Right atrium auricular region (tissue), 2 donors: Measurements from ENCODE around the gene BCL2A1. TPM values are rescaled to one million over a fixed set of nuclear protein-coding genes. Genes with fewer than 3 reads are reported as not detected.

ENCODE experiments used
- DNase-seq: peaks from one replicate; pipeline ENCODE4 v3.0.0-alpha.2; 2019; ENCODE audit warnings: low spot score
- H3K27ac ChIP-seq, 2 donors: fragments of 200-600 bp; sonication (generic); 1 replicate in 1 of 2; 2 replicates in 1 of 2; pipeline ENCODE4 v1.5.1; 2016 to 2019
- H3K27me3 ChIP-seq, 2 donors: fragments of 200-600 bp; sonication (generic); one replicate each; pipeline versions ENCODE4 v1.5.1 to v1.6.0; 2017 to 2019
- H3K36me3 ChIP-seq: fragments of 200-600 bp; sonication (generic); one replicate; pipeline ENCODE4 v1.5.1; 2016
- H3K4me1 ChIP-seq, 2 donors: fragments of 200-600 bp; sonication (generic); one replicate each; pipeline versions ENCODE4 v1.5.1 to v1.6.0; 2017 to 2019
- H3K4me3 ChIP-seq, 2 donors: fragments of 200-600 bp; sonication (generic); 1 replicate in 1 of 2; 2 replicates in 1 of 2; pipeline ENCODE4 v1.5.1; 2017 to 2019; ENCODE audit warnings: mild to moderate bottlenecking in 1 of 2, moderate library complexity in 1 of 2
- H3K9me3 ChIP-seq, 2 donors: fragments of 200-600 bp; sonication (generic); one replicate each; pipeline ENCODE4 v1.5.1; 2019
- CTCF ChIP-seq, 2 donors: fragments of 200-600 bp; sonication (generic); IDR thresholded peaks; one replicate each; pipeline ENCODE4 v1.5.1; 2019; ENCODE audit warnings: antibody characterized with exemption in 2 of 2
- total RNA-seq, 2 donors: library from RNA; depleted of rRNA; stranded (reverse); fragments of >200 nt; gene quantifications; one replicate each; pipeline ENCODE4 v1.1.0, GENCODE V29; 2016

Gene BCL2A1
- total RNA-seq, 2 donors from 2014 or later = 1.5 to 3.1 TPM

- H3K4me1 ChIP-seq = no peaks in the 10 kb centered on the region
- TF ChIP-seq CTCF (IDR thresholded peaks at IDR 0.05) = no peak
Measured at GRCh38 chr15:79973456-79974195, 2.6 kb upstream of the BCL2A1 start.

GRCh38 chr15:79972863-79973262, 1.9 kb upstream of the BCL2A1 start:
- no peaks in the 10 kb centered on the region for H3K4me1 ChIP-seq
- TF ChIP-seq CTCF (IDR thresholded peaks at IDR 0.05) = no peak
- no peaks in the 10 kb centered on the region for H3K9me3 ChIP-seq
- no peak overlapping the region for H3K27ac ChIP-seq
- H3K4me3 ChIP-seq = no peak overlapping the region
- no peaks in the 10 kb centered on the region for H3K27me3 ChIP-seq
- no peaks in the 10 kb centered on the region for H3K36me3 ChIP-seq
- no peak for DNase-seq

More at GRCh38 chr15:79973456-79974195, 2.6 kb upstream of the BCL2A1 start:
- peak; percentile 21 for DNase-seq
- Histone ChIP-seq H3K27me3 (no peaks in the 10 kb centered on the region), H3K9me3 (no peaks in the 10 kb centered on the region), H3K4me3 (no peak overlapping the region), H3K36me3 (no peaks in the 10 kb centered on the region), H3K27ac (no peak overlapping the region)

DNA sequence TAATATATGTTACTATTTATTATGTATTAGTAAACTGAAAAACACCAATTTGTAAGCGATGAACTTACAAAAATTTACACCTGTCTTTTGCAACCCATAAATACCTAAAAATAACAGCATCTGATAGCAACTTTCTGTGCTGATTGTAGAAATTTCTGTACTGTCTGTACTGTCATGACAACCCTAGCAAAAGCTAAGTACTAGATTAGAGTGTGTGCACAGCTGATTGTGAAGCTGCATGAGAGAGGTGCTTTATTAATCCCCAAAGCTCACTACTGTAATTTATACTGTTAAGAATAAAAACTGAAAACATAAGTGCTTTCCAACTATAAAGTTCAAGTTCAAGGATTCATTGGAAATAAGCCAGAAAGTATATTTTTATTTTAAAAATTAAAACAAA, 815 bp downstream of the BCL2A1 start:
- no peaks in the 10 kb centered on the region for H3K36me3 ChIP-seq
- no peaks in the 10 kb centered on the region for H3K9me3 ChIP-seq
- no peak for DNase-seq
- H3K4me1 ChIP-seq = no peaks in the 10 kb centered on the region
- H3K4me3 ChIP-seq = no peak overlapping the region
- no peak for TF ChIP-seq CTCF (IDR thresholded peaks at IDR 0.05)
- H3K27ac ChIP-seq = no peak overlapping the region
- H3K27me3 ChIP-seq = no peaks in the 10 kb centered on the region

DNA sequence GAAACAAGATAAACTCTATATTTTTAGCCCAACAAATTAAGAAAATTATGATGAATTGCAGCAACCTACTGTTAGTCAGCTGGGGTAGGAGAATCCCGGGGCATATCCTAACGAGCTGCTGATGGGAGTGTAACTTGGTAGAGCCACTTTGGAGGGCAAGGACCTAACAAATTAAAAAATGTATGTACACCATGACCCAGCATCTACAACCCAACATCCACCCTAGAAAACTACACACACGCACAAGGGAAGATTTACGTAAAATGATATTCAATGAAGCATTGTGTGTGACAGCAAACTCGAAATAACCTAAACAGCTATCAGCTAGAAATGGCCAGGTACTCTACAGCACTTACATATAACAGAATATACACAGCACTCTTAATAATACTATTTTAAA, 1.9 kb downstream of the BCL2A1 start:
- Histone ChIP-seq H3K36me3 (no peaks in the 10 kb centered on the region), H3K27me3 (no peaks in the 10 kb centered on the region), H3K27ac (no peak overlapping the region), H3K4me3 (no peak overlapping the region), H3K4me1 (no peaks in the 10 kb centered on the region), H3K9me3 (no peaks in the 10 kb centered on the region)
- no peak for TF ChIP-seq CTCF (IDR thresholded peaks at IDR 0.05)
- DNase-seq = no peak

GRCh38 chr15:79967298-79968182, 3.5 kb downstream of the BCL2A1 start:
- no peak overlapping the region for H3K27ac ChIP-seq

More at GRCh38 chr15:79967298-79968182, 3.5 kb downstream of the BCL2A1 start:
- DNase-seq = no peak
- no peaks in the 10 kb centered on the region for H3K4me1 ChIP-seq
- no peaks in the 10 kb centered on the region for H3K9me3 ChIP-seq
- H3K36me3 ChIP-seq = no peaks in the 10 kb centered on the region
- H3K27me3 ChIP-seq = no peaks in the 10 kb centered on the region
- no peak for TF ChIP-seq CTCF (IDR thresholded peaks at IDR 0.05)
- H3K4me3 ChIP-seq = no peak overlapping the region
